Coronary artery (tissue), 2 donors: ENCODE measurements around the gene SFXN2.

Experiments used
- DNase-seq: peaks from one replicate; pipeline ENCODE4 v3.0.0-alpha.2; 2017; ENCODE audit warnings: low spot score
- H3K27ac ChIP-seq, 2 donors: fragments of 200-600 bp; sonication (generic); one replicate each; pipeline ENCODE4 v1.5.1; 2016 to 2019
- H3K4me3 ChIP-seq: fragments of 200-600 bp; sonication (generic); 2 replicates; pipeline ENCODE4 v1.5.1; 2016; ENCODE audit warnings: mild to moderate bottlenecking, moderate library complexity
- CTCF ChIP-seq: fragments of 200-600 bp; sonication (generic); IDR thresholded peaks from one replicate; pipeline ENCODE4 v1.5.1; 2019; ENCODE audit warnings: antibody characterized with exemption

Gene SFXN2

DNA sequence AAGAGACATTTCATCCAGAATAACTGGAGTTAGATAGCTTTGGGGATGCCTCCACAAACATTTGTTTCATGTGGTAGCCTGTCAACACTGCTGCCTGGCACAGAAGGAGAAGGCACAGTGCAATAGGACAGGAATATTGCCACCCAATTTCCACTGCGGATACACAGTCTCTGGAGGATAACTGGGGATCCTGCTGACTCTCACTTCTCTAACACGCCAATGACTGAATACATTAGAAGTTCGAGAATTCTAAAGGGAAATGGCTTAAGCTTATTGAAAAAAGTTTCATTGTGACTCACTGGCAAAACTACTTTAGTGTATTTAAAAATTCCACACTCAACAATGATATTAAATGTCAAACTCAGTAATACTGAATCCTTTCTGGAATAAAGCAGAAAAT, 13.2 kb upstream of the SFXN2 start:
- no peak for TF ChIP-seq CTCF
- DNase-seq, result no peak
- H3K27ac ChIP-seq, result no peak overlapping the region
- no peak overlapping the region for H3K4me3 ChIP-seq

GRCh38 chr10:102701796-102702195, 12.6 kb upstream of the SFXN2 start:
- no peak for TF ChIP-seq CTCF
- Histone ChIP-seq H3K27ac (no peak overlapping the region), H3K4me3 (no peak overlapping the region)
- no peak for DNase-seq

- no peak overlapping the region for H3K27ac ChIP-seq
- H3K4me3 ChIP-seq, result no peak overlapping the region
- TF ChIP-seq CTCF, result no peak
- no peak for DNase-seq
These were observed 11.7 kb upstream of the SFXN2 start for GRCh38 chr10:102702742-102703141.

GRCh38 chr10:102704915-102705314, 9.5 kb upstream of the SFXN2 start:
- no peak for TF ChIP-seq CTCF
- Histone ChIP-seq H3K27ac (no peak overlapping the region), H3K4me3 (no peak overlapping the region)
- DNase-seq, result no peak

- no peak for DNase-seq
- TF ChIP-seq CTCF, result no peak
- H3K4me3 ChIP-seq, result no peak overlapping the region
- H3K27ac ChIP-seq, result no peak overlapping the region
These were observed 8.9 kb upstream of the SFXN2 start for GRCh38 chr10:102705531-102705930.

DNA sequence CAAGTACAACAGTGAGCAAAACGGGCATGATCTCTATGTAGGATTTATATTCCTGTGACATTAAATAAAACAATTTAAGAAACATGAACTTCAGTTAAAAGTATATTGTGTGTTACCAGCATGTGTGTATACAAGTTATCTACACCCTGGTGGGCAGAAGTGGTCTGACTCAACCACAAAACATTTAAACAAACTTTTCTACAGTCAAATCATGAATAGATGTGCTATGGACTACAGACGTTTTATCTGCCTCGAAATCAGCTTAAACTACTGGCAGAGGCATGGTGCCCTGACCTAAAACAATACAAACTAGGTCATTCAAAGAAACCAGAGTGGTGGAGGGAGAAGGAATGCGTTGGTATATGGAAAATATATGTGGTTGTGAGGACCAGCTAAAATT, 3.8 kb upstream of the SFXN2 start:
- Histone ChIP-seq H3K27ac (no peak overlapping the region), H3K4me3 (no peak overlapping the region)
- no peak for TF ChIP-seq CTCF
- no peak for DNase-seq

DNA sequence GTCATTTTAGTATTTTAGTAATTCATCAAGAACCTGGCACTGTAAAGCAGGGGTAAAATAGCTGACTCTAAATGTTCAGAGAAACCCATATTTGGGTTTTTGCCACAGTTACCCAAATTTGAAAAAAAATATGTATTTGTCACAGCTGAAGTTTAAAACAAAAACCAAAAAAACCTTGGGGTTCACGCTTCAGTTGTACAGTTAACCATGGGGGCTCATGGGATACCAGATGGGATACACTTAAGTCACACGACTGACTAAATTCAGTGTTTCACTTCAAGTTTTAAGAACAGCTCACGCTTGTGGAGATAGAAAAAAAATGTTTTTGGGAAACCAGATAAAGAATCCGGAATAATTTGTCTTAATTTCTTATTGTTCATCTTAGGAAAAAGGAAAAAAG, 2.3 kb upstream of the SFXN2 start:
- no peak for DNase-seq
- Histone ChIP-seq H3K4me3 (no peak overlapping the region), H3K27ac (no peak overlapping the region)
- TF ChIP-seq CTCF, result no peak
